Measurements from ENCODE around the gene CD163L1.

Gene CD163L1

GRCh38 chr12:7324176-7324575 is 119.8 kb downstream of the CD163L1 start:
- DNase-seq (ENCODE audit: low read depth): no peak

GRCh38 chr12:7322599-7322998 is 121.4 kb downstream of the CD163L1 start:
- DNase-seq (ENCODE audit: low read depth): no peak

GRCh38 chr12:7321624-7322023 is 122.3 kb downstream of the CD163L1 start:
- no peak for DNase-seq (ENCODE audit: low read depth)

GRCh38 chr12:7319930-7320329 is 124.0 kb downstream of the CD163L1 start:
- no peak for DNase-seq (ENCODE audit: low read depth)

GRCh38 chr12:7310070-7310469 is 133.9 kb downstream of the CD163L1 start:
- no peak for DNase-seq (ENCODE audit: low read depth)

Measured in stimulated activated CD8-positive, alpha-beta memory T cell treated with anti-CD3 and anti-CD28 coated beads, Interleukin-15, amount 100 ng/mL, for 24 hours (primary cell).